ENCODE data around the gene INPP5F. TPM values are rescaled to one million over a fixed set of nuclear protein-coding genes. Genes with fewer than 3 reads are reported as not detected.
"Not testable (repeated sequence)": the region's sequence is repeated elsewhere in the genome, so short reads cannot be mapped to it uniquely, and the experiment has no call there.

INPP5F gene
- polyA plus RNA-seq, 3 donors = 50.9 to 62.7 (median 58.9) TPM

GRCh38 chr10:119795101-119795500 lies 69.3 kb downstream of the INPP5F start:
- DNase-seq (ENCODE audit: extremely low read depth in 1 of 11, low read depth in 9 of 11, low spot score in 4 of 11) = not testable (repeated sequence)

GRCh38 chr10:119796039-119796438 lies 70.2 kb downstream of the INPP5F start:
- DNase-seq (ENCODE audit: extremely low read depth in 1 of 11, low read depth in 9 of 11, low spot score in 4 of 11) = no peak

- DNase-seq (ENCODE audit: extremely low read depth in 1 of 11, low read depth in 9 of 11, low spot score in 4 of 11) = no peak
These were observed 75.3 kb downstream of the INPP5F start for GRCh38 chr10:119801176-119801575.

GRCh38 chr10:119801998-119802538 lies 76.2 kb downstream of the INPP5F start:
- DNase-seq (ENCODE audit: extremely low read depth in 1 of 11, low read depth in 9 of 11, low spot score in 4 of 11) = no peak

GRCh38 chr10:119803264-119803663 lies 77.4 kb downstream of the INPP5F start:
- DNase-seq (ENCODE audit: extremely low read depth in 1 of 11, low read depth in 9 of 11, low spot score in 4 of 11) = no peak

- DNase-seq (ENCODE audit: extremely low read depth in 1 of 11, low read depth in 9 of 11, low spot score in 4 of 11) = no peak
These were observed 79.9 kb downstream of the INPP5F start for GRCh38 chr10:119805702-119806230.

- DNase-seq (ENCODE audit: extremely low read depth in 1 of 11, low read depth in 9 of 11, low spot score in 4 of 11) = no peak
These were observed 80.7 kb downstream of the INPP5F start for GRCh38 chr10:119806334-119807130.

- DNase-seq (ENCODE audit: extremely low read depth in 1 of 11, low read depth in 9 of 11, low spot score in 4 of 11) = no peak
These were observed 82.3 kb downstream of the INPP5F start for GRCh38 chr10:119807960-119808697.

- DNase-seq (ENCODE audit: extremely low read depth in 1 of 11, low read depth in 9 of 11, low spot score in 4 of 11) = no peak
These were observed 85.3 kb downstream of the INPP5F start for GRCh38 chr10:119811122-119811521.

GRCh38 chr10:119812684-119813083 lies 86.8 kb downstream of the INPP5F start:
- DNase-seq (ENCODE audit: extremely low read depth in 1 of 11, low read depth in 9 of 11, low spot score in 4 of 11) = no peak

GRCh38 chr10:119815671-119816070 lies 89.8 kb downstream of the INPP5F start:
- DNase-seq (ENCODE audit: extremely low read depth in 1 of 11, low read depth in 9 of 11, low spot score in 4 of 11) = no peak

- peak; percentile 66 to 87 (median 81) for DNase-seq (ENCODE audit: extremely low read depth in 1 of 11, low read depth in 9 of 11, low spot score in 4 of 11)
These were observed 92.4 kb downstream of the INPP5F start for GRCh38 chr10:119817991-119818888.

- DNase-seq (ENCODE audit: extremely low read depth in 1 of 11, low read depth in 9 of 11, low spot score in 4 of 11) = peak in 7 of 11 donors; percentile 4 to 33 (median 24)
These were observed 93.0 kb downstream of the INPP5F start for GRCh38 chr10:119818889-119819270.

GRCh38 chr10:119821182-119821581 lies 95.3 kb downstream of the INPP5F start:
- DNase-seq (ENCODE audit: extremely low read depth in 1 of 11, low read depth in 9 of 11, low spot score in 4 of 11) = no peak

GRCh38 chr10:119824299-119824698 lies 98.4 kb downstream of the INPP5F start:
- no peak for DNase-seq (ENCODE audit: extremely low read depth in 1 of 11, low read depth in 9 of 11, low spot score in 4 of 11)

GRCh38 chr10:119826771-119827170 lies 100.9 kb downstream of the INPP5F start:
- DNase-seq (ENCODE audit: extremely low read depth in 1 of 11, low read depth in 9 of 11, low spot score in 4 of 11) = no peak

- DNase-seq (ENCODE audit: extremely low read depth in 1 of 11, low read depth in 9 of 11, low spot score in 4 of 11) = peak in 1 of 11 donors; percentile 3
These were observed 101.6 kb downstream of the INPP5F start for GRCh38 chr10:119827430-119827829.

GRCh38 chr10:119829429-119829828 lies 103.6 kb downstream of the INPP5F start:
- DNase-seq (ENCODE audit: extremely low read depth in 1 of 11, low read depth in 9 of 11, low spot score in 4 of 11) = no peak

- no peak for DNase-seq (ENCODE audit: extremely low read depth in 1 of 11, low read depth in 9 of 11, low spot score in 4 of 11)
These were observed 105.0 kb downstream of the INPP5F start for GRCh38 chr10:119830851-119831250.
